Measurements from ENCODE around the gene SPINK13. TPM values are rescaled to one million over a fixed set of nuclear protein-coding genes. Genes with fewer than 3 reads are reported as not detected.
A peak's percentile ranks its signal among the peaks of the same experiment; 100 is the strongest.

The SPINK13 gene
- total and polyA plus RNA-seq, 2 experiments from 2014 or later: not detected

- no peaks in the 10 kb centered on the region for H3K9me3 ChIP-seq (ENCODE audit: low read depth)
- H3K79me2 ChIP-seq (ENCODE audit: insufficient read depth): no peaks in the 10 kb centered on the region
- no peak overlapping the region for H3K9ac ChIP-seq
- 17 to 22% methylated on average over 6 of the region's 6 CpGs for WGBS, 2 experiments (ENCODE audit: low coverage in 1 of 2, low lambda C conversion rate in 2 of 2, missing lambda C conversion rate in 2 of 2)
- H3K4me2 ChIP-seq (ENCODE audit: unreplicated experiment): no peak overlapping the region
- H3K4me1 ChIP-seq (ENCODE audit: insufficient read depth): no peaks in the 10 kb centered on the region
- H3K27ac ChIP-seq: no peak overlapping the region
- TF ChIP-seq EZH2 (IDR thresholded peaks at IDR 0.05; ENCODE audit: insufficient read depth, poor library complexity, severe bottlenecking): no peak
- no peak for TF ChIP-seq EZH2phosphoT487 (IDR thresholded peaks at IDR 0.05; ENCODE audit: insufficient read depth, low read depth)
- H4K20me1 ChIP-seq (ENCODE audit: insufficient read depth): no peaks in the 10 kb centered on the region
- no peaks in the 10 kb centered on the region for H3F3A ChIP-seq (ENCODE audit: insufficient read depth)
- no peak overlapping the region for H3K4me3 ChIP-seq
- H3K27me3 ChIP-seq (replicated peaks; ENCODE audit: insufficient read depth): no peaks in the 10 kb centered on the region
- in situ Hi-C loops (cut with MboI): no loop called here
- H3K36me3 ChIP-seq (ENCODE audit: low read depth): no peaks in the 10 kb centered on the region
- H2AFZ ChIP-seq: no peak overlapping the region
- peak; percentile 51 for DNase-seq
- no peaks in the 10 kb centered on the region for H3K9me2 ChIP-seq (ENCODE audit: insufficient read depth)
Measured at GRCh38 chr5:148290271-148291195, 21.9 kb downstream of the SPINK13 start.

DNA sequence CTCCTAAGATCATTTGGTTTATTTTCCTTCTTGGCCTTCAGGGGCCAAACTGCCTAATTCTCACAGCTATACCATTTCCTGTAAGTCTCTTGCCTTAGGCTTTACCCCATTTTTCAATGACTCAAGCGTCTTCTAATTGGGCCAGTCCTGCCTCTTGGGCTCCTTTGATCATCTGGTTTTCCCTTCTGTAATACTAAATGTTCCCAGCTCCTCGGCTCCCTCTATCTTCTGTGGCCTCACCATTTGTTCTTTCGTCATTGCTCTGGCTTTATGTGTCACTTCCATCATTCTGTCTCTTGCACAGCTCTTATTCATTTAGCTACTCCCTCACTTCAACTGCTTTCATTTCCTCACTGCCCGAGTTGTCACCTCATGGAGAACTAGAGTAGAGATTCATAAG lies 29.1 kb downstream of the SPINK13 start:
- no peaks in the 10 kb centered on the region for H3K79me2 ChIP-seq (ENCODE audit: insufficient read depth)
- H3K4me2 ChIP-seq (ENCODE audit: unreplicated experiment): no peak overlapping the region
- no peaks in the 10 kb centered on the region; the same call in 1 of the 2 replicates for H3K27me3 ChIP-seq (replicated peaks; ENCODE audit: insufficient read depth)
- no peaks in the 10 kb centered on the region; the same call in 1 of the 2 replicates for H4K20me1 ChIP-seq (ENCODE audit: insufficient read depth)
- no peak overlapping the region for H3K9ac ChIP-seq
- H3K36me3 ChIP-seq (ENCODE audit: low read depth): no peaks in the 10 kb centered on the region
- H3K9me2 ChIP-seq (ENCODE audit: insufficient read depth): no peaks in the 10 kb centered on the region
- no peaks in the 10 kb centered on the region for H3K9me3 ChIP-seq (ENCODE audit: low read depth)
- H3K4me3 ChIP-seq: no peak overlapping the region
- TF ChIP-seq EZH2phosphoT487 (IDR thresholded peaks at IDR 0.05; ENCODE audit: insufficient read depth, low read depth) (no peak), EZH2 (IDR thresholded peaks at IDR 0.05; ENCODE audit: insufficient read depth, poor library complexity, severe bottlenecking) (no peak)
- no peak overlapping the region for H2AFZ ChIP-seq
- no peak for DNase-seq
- no peaks in the 10 kb centered on the region for H3K4me1 ChIP-seq (ENCODE audit: insufficient read depth)
- in situ Hi-C loops (cut with MboI): no loop called here
- WGBS, 2 experiments (ENCODE audit: low coverage in 1 of 2, low lambda C conversion rate in 2 of 2, missing lambda C conversion rate in 2 of 2): 19 to 21% methylated on average over 4 of the region's 4 CpGs
- H3K27ac ChIP-seq: no peak overlapping the region
- no peaks in the 10 kb centered on the region for H3F3A ChIP-seq (ENCODE audit: insufficient read depth)

DNA sequence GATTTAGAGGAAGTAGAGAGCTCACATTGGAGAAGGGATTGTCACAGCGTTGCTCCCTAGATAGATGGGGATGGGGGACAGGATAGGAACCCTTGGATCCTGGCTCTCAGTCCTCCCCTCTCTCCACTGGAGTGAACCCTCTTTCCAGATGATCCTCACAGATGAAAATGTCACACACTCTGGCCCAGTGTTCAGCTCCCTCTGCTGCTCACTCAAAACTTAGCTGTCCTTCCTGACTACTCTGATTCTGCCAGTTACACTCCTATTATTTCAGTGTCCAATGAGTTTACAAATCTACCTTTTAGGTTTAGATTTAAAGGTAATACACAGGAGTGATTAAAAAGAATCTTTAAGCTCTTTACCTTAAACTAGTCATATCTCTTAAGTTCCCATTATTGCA lies 37.9 kb downstream of the SPINK13 start:
- Histone ChIP-seq H3K27ac (no peak overlapping the region), H3K36me3 (ENCODE audit: low read depth) (no peaks in the 10 kb centered on the region), H2AFZ (no peak overlapping the region), H3K4me2 (ENCODE audit: unreplicated experiment) (no peak overlapping the region), H3K27me3 (replicated peaks; ENCODE audit: insufficient read depth) (no peaks in the 10 kb centered on the region), H3F3A (ENCODE audit: insufficient read depth) (no peaks in the 10 kb centered on the region), H3K9me3 (ENCODE audit: low read depth) (no peaks in the 10 kb centered on the region), H3K4me1 (ENCODE audit: insufficient read depth) (no peaks in the 10 kb centered on the region), H3K9me2 (ENCODE audit: insufficient read depth) (no peaks in the 10 kb centered on the region), H3K9ac (no peak overlapping the region), H3K4me3 (no peak overlapping the region), H4K20me1 (ENCODE audit: insufficient read depth) (no peaks in the 10 kb centered on the region), H3K79me2 (ENCODE audit: insufficient read depth) (no peaks in the 10 kb centered on the region)
- in situ Hi-C loops (cut with MboI): no loop called here
- TF ChIP-seq EZH2 (IDR thresholded peaks at IDR 0.05; ENCODE audit: insufficient read depth, poor library complexity, severe bottlenecking) (no peak), EZH2phosphoT487 (IDR thresholded peaks at IDR 0.05; ENCODE audit: insufficient read depth, low read depth) (no peak)
- DNase-seq: no peak
- 8 to 25% methylated on average over 1 of the region's 1 CpG for WGBS, 2 experiments (ENCODE audit: low coverage in 1 of 2, low lambda C conversion rate in 2 of 2, missing lambda C conversion rate in 2 of 2)

GRCh38 chr5:148309019-148309418 lies 40.4 kb downstream of the SPINK13 start:
- no peaks in the 10 kb centered on the region for H3K79me2 ChIP-seq (ENCODE audit: insufficient read depth)
- H3K9me2 ChIP-seq (ENCODE audit: insufficient read depth): no peaks in the 10 kb centered on the region
- H3K27ac ChIP-seq: no peak overlapping the region
- no peaks in the 10 kb centered on the region for H3K27me3 ChIP-seq (replicated peaks; ENCODE audit: insufficient read depth)
- no peaks in the 10 kb centered on the region for H4K20me1 ChIP-seq (ENCODE audit: insufficient read depth)
- H3K4me1 ChIP-seq (ENCODE audit: insufficient read depth): no peaks in the 10 kb centered on the region
- no peak for DNase-seq
- H3K4me3 ChIP-seq: no peak overlapping the region
- H3K4me2 ChIP-seq (ENCODE audit: unreplicated experiment): no peak overlapping the region
- no peaks in the 10 kb centered on the region for H3K9me3 ChIP-seq (ENCODE audit: low read depth)
- no peak overlapping the region for H3K9ac ChIP-seq
- H2AFZ ChIP-seq: no peak overlapping the region
- H3F3A ChIP-seq (ENCODE audit: insufficient read depth): no peaks in the 10 kb centered on the region
- no peak for TF ChIP-seq EZH2 (IDR thresholded peaks at IDR 0.05; ENCODE audit: insufficient read depth, poor library complexity, severe bottlenecking)
- H3K36me3 ChIP-seq (ENCODE audit: low read depth): no peaks in the 10 kb centered on the region
- in situ Hi-C loops (cut with MboI): no loop called here
- 17 to 23% methylated on average over 3 of the region's 3 CpGs for WGBS, 2 experiments (ENCODE audit: low coverage in 1 of 2, low lambda C conversion rate in 2 of 2, missing lambda C conversion rate in 2 of 2)

All from GM23248 (cell line).